ENCODE measurements around the gene BCAR1. TPM values are rescaled to one million over a fixed set of nuclear protein-coding genes. Genes with fewer than 3 reads are reported as not detected.

Gene BCAR1
- total RNA-seq, 1 experiment from 2014 or later: 120 TPM

DNA sequence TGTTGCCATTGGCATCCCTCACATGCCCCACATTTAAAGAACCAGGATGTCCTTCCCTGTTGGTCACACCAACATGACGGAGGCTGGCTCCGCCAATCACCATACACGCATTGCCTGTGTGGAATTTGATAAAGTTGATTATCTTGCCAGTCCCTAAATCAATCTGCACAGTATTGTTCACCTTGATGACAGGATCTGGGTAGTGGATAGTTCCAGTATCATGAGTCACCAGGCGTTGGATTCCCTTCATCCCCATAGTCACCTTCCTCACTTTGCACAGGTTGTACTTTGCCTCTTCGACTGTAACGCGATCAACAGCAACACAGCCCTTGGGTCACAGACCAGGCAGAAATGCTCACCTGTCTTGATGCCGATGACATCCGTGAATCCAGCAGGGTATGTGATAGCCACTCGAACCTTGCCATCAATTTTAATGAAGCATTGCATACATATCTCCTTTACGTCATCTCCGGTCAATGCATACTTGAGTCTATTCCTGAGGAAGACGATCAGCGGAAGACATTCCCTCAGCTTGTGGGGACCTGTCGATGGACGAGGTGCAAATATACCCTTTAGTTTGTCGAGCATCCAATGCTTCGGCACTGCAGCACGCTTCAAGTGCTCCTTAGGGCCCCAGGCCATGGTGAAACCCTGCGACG lies 58.7 kb downstream of the BCAR1 start:
- Histone ChIP-seq H3K36me3 (ENCODE audit: control insufficient read depth, insufficient read depth, low read length) (no peaks in the 10 kb centered on the region), H3K27ac (ENCODE audit: low read length) (no peak overlapping the region), H3K4me3 (ENCODE audit: low read depth in 2 of 2, low read length in 2 of 2) (no peak overlapping the region), H3K4me1 (ENCODE audit: control insufficient read depth, insufficient read depth, low read length) (no peaks in the 10 kb centered on the region), H3K9me3 (ENCODE audit: control insufficient read depth, insufficient read depth, low read depth, low read length) (no peaks in the 10 kb centered on the region), H3K27me3 (ENCODE audit: control insufficient read depth, insufficient read depth, low read length) (no peaks in the 10 kb centered on the region)
- intact Hi-C loops (cut with micrococcal nuclease; ENCODE audit: unreplicated experiment) (no loop called here), in situ Hi-C loops (cut with HindIII; ENCODE audit: low pct_unique_long_range_greater_than_20kb, low sequenced_read_pairs) (no loop called here)
- no peak for ATAC-seq
- TF ChIP-seq, protein P1, sequence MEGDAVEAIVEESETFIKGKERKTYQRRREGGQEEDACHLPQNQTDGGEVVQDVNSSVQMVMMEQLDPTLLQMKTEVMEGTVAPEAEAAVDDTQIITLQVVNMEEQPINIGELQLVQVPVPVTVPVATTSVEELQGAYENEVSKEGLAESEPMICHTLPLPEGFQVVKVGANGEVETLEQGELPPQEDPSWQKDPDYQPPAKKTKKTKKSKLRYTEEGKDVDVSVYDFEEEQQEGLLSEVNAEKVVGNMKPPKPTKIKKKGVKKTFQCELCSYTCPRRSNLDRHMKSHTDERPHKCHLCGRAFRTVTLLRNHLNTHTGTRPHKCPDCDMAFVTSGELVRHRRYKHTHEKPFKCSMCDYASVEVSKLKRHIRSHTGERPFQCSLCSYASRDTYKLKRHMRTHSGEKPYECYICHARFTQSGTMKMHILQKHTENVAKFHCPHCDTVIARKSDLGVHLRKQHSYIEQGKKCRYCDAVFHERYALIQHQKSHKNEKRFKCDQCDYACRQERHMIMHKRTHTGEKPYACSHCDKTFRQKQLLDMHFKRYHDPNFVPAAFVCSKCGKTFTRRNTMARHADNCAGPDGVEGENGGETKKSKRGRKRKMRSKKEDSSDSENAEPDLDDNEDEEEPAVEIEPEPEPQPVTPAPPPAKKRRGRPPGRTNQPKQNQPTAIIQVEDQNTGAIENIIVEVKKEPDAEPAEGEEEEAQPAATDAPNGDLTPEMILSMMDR (IDR thresholded peaks at IDR 0.05): no peak
- TF ChIP-seq TCF7L2 (IDR thresholded peaks at IDR 0.05; ENCODE audit: low read depth, low read length) (no peak), POLR2AphosphoS5 (IDR thresholded peaks at IDR 0.05; ENCODE audit: low read depth, low read length) (no peak), REST (IDR thresholded peaks at IDR 0.05; ENCODE audit: insufficient read depth in 1 of 2, low read depth in 2 of 2, low read length in 1 of 2) (no peak), SIN3A (IDR thresholded peaks at IDR 0.05; ENCODE audit: borderline replicate concordance, insufficient read depth, low read depth, low read length) (no peak)
- POLR2A ChIA-PET: no interaction called here
- CTCF ChIA-PET: no interaction called here
- no peak for DNase-seq (ENCODE audit: low read depth, low spot score)
- BruUV-seq (replicated peaks): no TSS peak

GRCh38 chr16:75189638-75190245 lies 61.7 kb downstream of the BCAR1 start:
- Histone ChIP-seq H3K36me3 (ENCODE audit: control insufficient read depth, insufficient read depth, low read length) (no peaks in the 10 kb centered on the region), H3K27ac (ENCODE audit: low read length) (no peak overlapping the region), H3K4me1 (ENCODE audit: control insufficient read depth, insufficient read depth, low read length) (no peaks in the 10 kb centered on the region), H3K4me3 (ENCODE audit: low read depth in 2 of 2, low read length in 2 of 2) (no peak overlapping the region), H3K9me3 (ENCODE audit: control insufficient read depth, insufficient read depth, low read depth, low read length) (peaks cover 4% of the 10 kb centered on the region; the same call in 1 of the 2 replicates), H3K27me3 (ENCODE audit: control insufficient read depth, insufficient read depth, low read length) (no peaks in the 10 kb centered on the region)
- no peak for ATAC-seq
- ChIA-PET POLR2A (no interaction called here), CTCF (interaction anchor here (1.0 kb wide), 1 partner anchor 9 kb away, joined by 3 read pairs; no protein-coding TSS in a partner anchor)
- DNase-seq (ENCODE audit: low read depth, low spot score): no peak
- BruUV-seq (replicated peaks): no TSS peak
- TF ChIP-seq, protein P1 (IDR thresholded peaks at IDR 0.05): no peak
- TF ChIP-seq SIN3A (IDR thresholded peaks at IDR 0.05; ENCODE audit: borderline replicate concordance, insufficient read depth, low read depth, low read length) (no peak), POLR2AphosphoS5 (IDR thresholded peaks at IDR 0.05; ENCODE audit: low read depth, low read length) (no peak), TCF7L2 (IDR thresholded peaks at IDR 0.05; ENCODE audit: low read depth, low read length) (no peak), REST (IDR thresholded peaks at IDR 0.05; ENCODE audit: insufficient read depth in 1 of 2, low read depth in 2 of 2, low read length in 1 of 2) (no peak)
- intact Hi-C loops (cut with micrococcal nuclease; ENCODE audit: unreplicated experiment) (no loop called here), in situ Hi-C loops (cut with HindIII; ENCODE audit: low pct_unique_long_range_greater_than_20kb, low sequenced_read_pairs) (no loop called here)

Measured in Panc1 (cell line).